Measurements from ENCODE around the gene CACNG5.

Gene CACNG5

DNA sequence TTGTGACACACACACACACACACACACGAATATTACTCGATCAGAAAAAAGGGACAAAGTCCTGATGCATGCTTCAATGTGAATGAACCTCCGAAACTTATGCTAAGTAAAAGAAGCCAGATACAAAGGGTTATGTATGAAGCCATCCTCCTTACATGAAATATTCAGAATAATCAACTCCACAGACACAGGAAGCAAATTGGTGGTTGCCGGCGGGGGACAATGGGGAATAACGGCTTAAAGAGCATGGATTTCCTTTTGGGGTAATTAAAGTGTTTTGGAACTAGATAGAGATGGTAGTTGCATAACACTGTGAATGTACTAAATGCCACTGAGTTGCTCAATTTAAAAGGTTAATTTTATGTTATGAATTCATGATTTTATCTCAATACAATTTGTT is 8.1 kb upstream of the CACNG5 start:
- H3K4me1 ChIP-seq (ENCODE audit: control insufficient read depth, low read depth, low read length): peaks cover 15% of the 10 kb centered on the region
- H3K27ac ChIP-seq (ENCODE audit: low read length): no peak overlapping the region
- no peak overlapping the region for H3K4me3 ChIP-seq (ENCODE audit: low read length)
- H3K9me3 ChIP-seq (ENCODE audit: control insufficient read depth, low read depth, low read length): no peaks in the 10 kb centered on the region
- no peak overlapping the region for H3K9ac ChIP-seq (ENCODE audit: low read length)
- H3K36me3 ChIP-seq (ENCODE audit: control insufficient read depth, low read depth, low read length): no peaks in the 10 kb centered on the region
- H3K27me3 ChIP-seq (ENCODE audit: control insufficient read depth, insufficient read depth, low read length): peaks cover 6% of the 10 kb centered on the region

GRCh38 chr17:66829386-66829864 is 5.5 kb upstream of the CACNG5 start:
- Histone ChIP-seq H3K27ac (ENCODE audit: low read length) (no peak overlapping the region), H3K27me3 (ENCODE audit: control insufficient read depth, insufficient read depth, low read length) (peaks cover 13% of the 10 kb centered on the region), H3K4me3 (ENCODE audit: low read length) (no peak overlapping the region), H3K4me1 (ENCODE audit: control insufficient read depth, low read depth, low read length) (peaks cover 15% of the 10 kb centered on the region), H3K36me3 (ENCODE audit: control insufficient read depth, low read depth, low read length) (no peaks in the 10 kb centered on the region), H3K9ac (ENCODE audit: low read length) (no peak overlapping the region), H3K9me3 (ENCODE audit: control insufficient read depth, low read depth, low read length) (no peaks in the 10 kb centered on the region)

DNA sequence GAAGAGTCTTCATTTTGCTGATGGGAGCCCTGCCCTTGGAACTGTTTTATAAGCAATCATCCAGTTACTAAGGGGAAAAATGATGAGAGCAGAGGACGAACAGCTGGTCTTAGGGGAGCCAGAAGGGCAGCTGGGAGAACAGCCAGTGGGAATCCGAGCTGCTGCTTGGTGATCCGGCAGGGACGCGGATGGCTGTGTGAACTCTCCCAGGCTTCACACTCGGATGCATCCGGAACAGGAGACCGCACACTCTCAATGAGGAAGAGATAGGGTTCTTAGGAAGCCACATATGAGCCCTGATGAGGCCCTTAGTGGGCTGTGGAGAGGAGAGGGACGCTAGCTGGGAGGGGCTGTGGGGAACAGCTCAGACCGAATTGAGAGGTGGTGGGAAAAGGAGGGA is 5.0 kb upstream of the CACNG5 start:
- Histone ChIP-seq H3K4me3 (ENCODE audit: low read length) (no peak overlapping the region), H3K4me1 (ENCODE audit: control insufficient read depth, low read depth, low read length) (peaks cover 15% of the 10 kb centered on the region), H3K27ac (ENCODE audit: low read length) (no peak overlapping the region), H3K36me3 (ENCODE audit: control insufficient read depth, low read depth, low read length) (no peaks in the 10 kb centered on the region), H3K9me3 (ENCODE audit: control insufficient read depth, low read depth, low read length) (no peaks in the 10 kb centered on the region), H3K27me3 (ENCODE audit: control insufficient read depth, insufficient read depth, low read length) (peaks cover 15% of the 10 kb centered on the region), H3K9ac (ENCODE audit: low read length) (no peak overlapping the region)

GRCh38 chr17:66830451-66830850 is 4.5 kb upstream of the CACNG5 start:
- Histone ChIP-seq H3K27me3 (ENCODE audit: control insufficient read depth, insufficient read depth, low read length) (peaks cover 20% of the 10 kb centered on the region), H3K9me3 (ENCODE audit: control insufficient read depth, low read depth, low read length) (no peaks in the 10 kb centered on the region), H3K4me3 (ENCODE audit: low read length) (no peak overlapping the region), H3K36me3 (ENCODE audit: control insufficient read depth, low read depth, low read length) (no peaks in the 10 kb centered on the region), H3K4me1 (ENCODE audit: control insufficient read depth, low read depth, low read length) (peaks cover 15% of the 10 kb centered on the region), H3K9ac (ENCODE audit: low read length) (no peak overlapping the region), H3K27ac (ENCODE audit: low read length) (no peak overlapping the region)

DNA sequence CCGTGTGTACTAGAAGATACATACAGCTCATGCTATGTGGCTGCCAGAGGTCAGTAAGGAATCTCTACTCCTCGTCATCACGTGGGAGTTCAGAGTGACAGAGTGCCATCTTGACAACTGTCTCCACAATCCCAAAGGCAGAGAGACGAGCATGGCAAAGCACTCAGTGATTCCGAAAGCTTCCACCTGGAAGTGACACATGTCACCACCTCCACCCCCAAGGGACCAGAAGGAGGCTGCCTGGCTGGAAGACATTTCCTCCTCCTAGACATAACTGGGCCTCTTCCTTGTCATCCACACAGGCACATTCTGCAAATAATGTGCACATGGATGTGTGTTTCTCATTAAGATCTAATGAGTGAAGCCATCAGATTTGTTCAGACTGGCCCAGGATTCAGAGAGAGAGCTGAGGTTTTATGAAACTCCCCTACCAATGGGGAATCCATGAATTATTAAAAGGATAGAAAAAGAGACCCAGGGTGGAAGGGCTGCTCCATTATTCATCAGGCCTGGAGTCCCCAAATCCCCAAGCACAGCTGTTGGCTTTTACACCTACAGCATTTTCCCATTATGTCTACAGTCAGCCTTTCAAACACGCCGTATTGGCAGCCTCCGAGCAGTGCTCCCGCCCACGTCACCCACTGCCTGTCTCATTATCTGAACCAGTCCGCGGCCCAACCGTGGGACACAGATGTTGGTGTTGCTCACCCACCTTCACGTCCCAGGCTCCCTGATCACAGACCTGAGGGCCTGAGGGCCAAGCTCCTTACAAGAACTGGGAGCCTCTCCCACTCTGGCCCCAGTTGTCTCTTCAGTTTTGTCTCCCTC is 3.3 kb upstream of the CACNG5 start:
- peaks cover 28% of the 10 kb centered on the region for H3K27me3 ChIP-seq (ENCODE audit: control insufficient read depth, insufficient read depth, low read length)
- peaks cover 15% of the 10 kb centered on the region for H3K4me1 ChIP-seq (ENCODE audit: control insufficient read depth, low read depth, low read length)
- H3K4me3 ChIP-seq (ENCODE audit: low read length): no peak overlapping the region
- no peak overlapping the region for H3K9ac ChIP-seq (ENCODE audit: low read length)
- H3K36me3 ChIP-seq (ENCODE audit: control insufficient read depth, low read depth, low read length): no peaks in the 10 kb centered on the region
- no peak overlapping the region for H3K27ac ChIP-seq (ENCODE audit: low read length)
- no peaks in the 10 kb centered on the region for H3K9me3 ChIP-seq (ENCODE audit: control insufficient read depth, low read depth, low read length)

DNA sequence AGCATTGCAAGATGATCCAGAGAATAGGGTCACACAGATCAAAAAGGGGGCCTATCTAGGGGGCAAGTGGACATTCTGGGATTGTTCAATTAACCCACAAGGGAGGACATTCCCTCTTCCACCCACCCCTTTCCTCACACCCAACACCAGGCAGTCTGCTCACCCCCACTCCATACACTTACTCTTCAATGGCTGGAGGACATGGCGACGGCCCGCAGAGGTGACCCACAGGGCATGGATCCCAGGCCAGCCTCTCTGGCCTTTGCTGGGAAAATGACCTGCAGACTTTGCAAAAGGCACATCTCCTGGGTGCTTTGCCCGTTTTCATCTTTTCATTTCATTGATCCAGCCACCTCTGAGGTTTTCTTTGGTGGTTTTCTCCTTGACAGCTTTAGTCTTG is 1.7 kb upstream of the CACNG5 start:
- H3K27me3 ChIP-seq (ENCODE audit: control insufficient read depth, insufficient read depth, low read length): peaks cover 28% of the 10 kb centered on the region

GRCh38 chr17:66834426-66834918 is 445 bp upstream of the CACNG5 start:
- H3K4me1 ChIP-seq (ENCODE audit: control insufficient read depth, low read depth, low read length): peaks cover 11% of the 10 kb centered on the region
- H3K27me3 ChIP-seq (ENCODE audit: control insufficient read depth, insufficient read depth, low read length): peaks cover 28% of the 10 kb centered on the region
- H3K4me3 ChIP-seq (ENCODE audit: low read length): peak overlapping the region; percentile 39
- H3K27ac ChIP-seq (ENCODE audit: low read length): no peak overlapping the region
- no peaks in the 10 kb centered on the region for H3K9me3 ChIP-seq (ENCODE audit: control insufficient read depth, low read depth, low read length)
- no peaks in the 10 kb centered on the region for H3K36me3 ChIP-seq (ENCODE audit: control insufficient read depth, low read depth, low read length)
- H3K9ac ChIP-seq (ENCODE audit: low read length): no peak overlapping the region

More for the DNA sequence above, 1.7 kb upstream of the CACNG5 start:
- Histone ChIP-seq H3K9me3 (ENCODE audit: control insufficient read depth, low read depth, low read length) (no peaks in the 10 kb centered on the region), H3K9ac (ENCODE audit: low read length) (no peak overlapping the region), H3K4me3 (ENCODE audit: low read length) (no peak overlapping the region), H3K4me1 (ENCODE audit: control insufficient read depth, low read depth, low read length) (peaks cover 15% of the 10 kb centered on the region), H3K36me3 (ENCODE audit: control insufficient read depth, low read depth, low read length) (no peaks in the 10 kb centered on the region), H3K27ac (ENCODE audit: low read length) (no peak overlapping the region)

DNA sequence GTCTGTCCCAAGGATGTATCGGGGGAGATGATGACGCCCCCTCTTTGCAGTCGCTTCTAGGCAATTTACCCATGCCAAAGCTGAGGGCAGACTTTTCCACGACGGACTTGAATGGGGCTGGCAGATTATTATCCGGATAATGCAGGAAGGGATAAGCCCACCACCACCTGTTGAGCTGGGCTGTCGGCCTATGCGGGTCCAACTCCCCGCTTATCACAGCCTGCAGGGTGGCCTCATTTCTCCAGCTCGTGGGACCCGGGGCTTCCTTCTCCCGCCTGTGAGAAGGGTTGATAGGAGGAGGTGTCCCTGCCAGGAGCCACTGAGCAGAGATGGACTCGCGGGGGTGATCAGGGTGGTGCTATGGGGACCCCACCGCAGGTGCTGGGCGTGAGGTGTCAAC is 559 bp downstream of the CACNG5 start:
- peaks cover 3% of the 10 kb centered on the region for H3K4me1 ChIP-seq (ENCODE audit: control insufficient read depth, low read depth, low read length)
- no peaks in the 10 kb centered on the region for H3K9me3 ChIP-seq (ENCODE audit: control insufficient read depth, low read depth, low read length)
- peak overlapping the region; percentile 54 for H3K4me3 ChIP-seq (ENCODE audit: low read length)
- H3K27ac ChIP-seq (ENCODE audit: low read length): no peak overlapping the region
- H3K36me3 ChIP-seq (ENCODE audit: control insufficient read depth, low read depth, low read length): no peaks in the 10 kb centered on the region
- H3K9ac ChIP-seq (ENCODE audit: low read length): no peak overlapping the region
- peaks cover 22% of the 10 kb centered on the region for H3K27me3 ChIP-seq (ENCODE audit: control insufficient read depth, insufficient read depth, low read length)

GRCh38 chr17:66836063-66837005 is 1.4 kb downstream of the CACNG5 start:
- Histone ChIP-seq H3K27me3 (ENCODE audit: control insufficient read depth, insufficient read depth, low read length) (peaks cover 22% of the 10 kb centered on the region), H3K4me3 (ENCODE audit: low read length) (no peak overlapping the region), H3K4me1 (ENCODE audit: control insufficient read depth, low read depth, low read length) (no peaks in the 10 kb centered on the region), H3K27ac (ENCODE audit: low read length) (no peak overlapping the region), H3K36me3 (ENCODE audit: control insufficient read depth, low read depth, low read length) (no peaks in the 10 kb centered on the region), H3K9ac (ENCODE audit: low read length) (no peak overlapping the region), H3K9me3 (ENCODE audit: control insufficient read depth, low read depth, low read length) (no peaks in the 10 kb centered on the region)

GRCh38 chr17:66837226-66837625 is 2.3 kb downstream of the CACNG5 start:
- no peak overlapping the region for H3K4me3 ChIP-seq (ENCODE audit: low read length)
- no peaks in the 10 kb centered on the region for H3K36me3 ChIP-seq (ENCODE audit: control insufficient read depth, low read depth, low read length)
- no peak overlapping the region for H3K27ac ChIP-seq (ENCODE audit: low read length)
- no peak overlapping the region for H3K9ac ChIP-seq (ENCODE audit: low read length)
- peaks cover 22% of the 10 kb centered on the region for H3K27me3 ChIP-seq (ENCODE audit: control insufficient read depth, insufficient read depth, low read length)
- no peaks in the 10 kb centered on the region for H3K4me1 ChIP-seq (ENCODE audit: control insufficient read depth, low read depth, low read length)
- H3K9me3 ChIP-seq (ENCODE audit: control insufficient read depth, low read depth, low read length): no peaks in the 10 kb centered on the region

DNA sequence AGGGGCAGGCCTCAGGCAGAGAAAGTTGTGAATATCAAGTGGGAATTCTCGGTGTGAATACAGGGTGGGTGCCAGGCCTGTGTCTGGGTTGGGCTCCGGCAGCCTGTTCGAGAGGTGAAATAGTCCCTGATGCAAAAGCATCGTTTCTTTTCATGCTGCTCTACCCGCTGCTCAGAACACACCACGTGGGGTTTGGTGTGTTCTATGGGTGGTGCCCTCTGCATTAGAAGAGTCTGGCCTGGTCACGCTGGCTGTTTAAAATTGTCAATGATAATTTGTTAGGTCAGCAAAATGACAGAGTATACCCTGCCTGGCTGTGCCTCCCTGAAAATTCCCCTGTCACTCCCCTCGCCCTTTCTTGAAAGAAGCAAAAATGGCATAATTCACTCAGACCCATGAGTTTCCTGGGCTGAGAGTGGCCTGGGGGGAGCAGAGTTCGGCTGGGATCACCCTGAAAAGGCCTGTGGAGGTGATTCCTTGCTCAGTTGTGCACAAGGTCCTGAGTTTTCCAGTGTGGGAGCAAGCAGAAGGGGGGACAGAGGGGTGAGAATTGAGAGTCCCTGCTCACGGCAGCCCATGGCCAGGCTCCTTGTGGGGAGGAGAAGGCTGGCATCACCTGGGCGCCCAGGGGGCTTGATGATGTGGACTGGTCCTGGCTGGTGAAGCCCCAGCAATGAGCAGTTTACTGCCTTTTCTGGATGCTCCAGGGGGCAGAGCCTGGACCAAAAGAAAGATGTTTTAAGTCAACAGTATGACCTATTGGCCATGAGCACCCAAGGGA is 3.2 kb downstream of the CACNG5 start:
- H3K9ac ChIP-seq (ENCODE audit: low read length): no peak overlapping the region
- peaks cover 22% of the 10 kb centered on the region for H3K27me3 ChIP-seq (ENCODE audit: control insufficient read depth, insufficient read depth, low read length)
- no peak overlapping the region for H3K4me3 ChIP-seq (ENCODE audit: low read length)
- H3K36me3 ChIP-seq (ENCODE audit: control insufficient read depth, low read depth, low read length): no peaks in the 10 kb centered on the region
- H3K9me3 ChIP-seq (ENCODE audit: control insufficient read depth, low read depth, low read length): no peaks in the 10 kb centered on the region
- no peak overlapping the region for H3K27ac ChIP-seq (ENCODE audit: low read length)
- no peaks in the 10 kb centered on the region for H3K4me1 ChIP-seq (ENCODE audit: control insufficient read depth, low read depth, low read length)

Data from iPS-18a (cell line).